Measurements from ENCODE around the gene UBR4. TPM values are rescaled to one million over a fixed set of nuclear protein-coding genes. Genes with fewer than 3 reads are reported as not detected.

Gene UBR4
- total RNA-seq, 1 experiment from 2014 or later = 107 TPM

- Histone ChIP-seq H3K9me2 (ENCODE audit: insufficient read depth) (no peaks in the 10 kb centered on the region), H3K36me3 (ENCODE audit: control insufficient read depth in 1 of 2, insufficient read depth in 2 of 2, low read length in 2 of 2) (no peaks in the 10 kb centered on the region), H3K4me3 (replicated peaks in 1 of 2; ENCODE audit: low read depth in 1 of 2, low read length in 2 of 2) (no peak overlapping the region), H3K79me2 (ENCODE audit: insufficient read depth, low read length) (no peaks in the 10 kb centered on the region), H3K4me1 (ENCODE audit: control insufficient read depth in 1 of 2, insufficient read depth in 2 of 2, low read length in 2 of 2) (peaks cover 19 to 22% of the 10 kb centered on the region in 2 experiments), H3K9me3 (ENCODE audit: control insufficient read depth in 1 of 2, insufficient read depth in 1 of 2, low read depth in 1 of 2, low read length in 2 of 2) (no peaks in the 10 kb centered on the region), H3K27me3 (ENCODE audit: insufficient read depth, low read length) (no peaks in the 10 kb centered on the region), H3K27ac (ENCODE audit: low read depth, low read length) (no peak overlapping the region; the same call in 1 of the 2 replicates), H3K9ac (ENCODE audit: low read length) (no peak overlapping the region), H3K4me2 (ENCODE audit: low read length) (peak overlapping the region; percentile 8), H4K20me1 (ENCODE audit: insufficient read depth) (no peaks in the 10 kb centered on the region), H2AFZ (ENCODE audit: low read depth, low read length, poor library complexity, severe bottlenecking) (no peak overlapping the region)
- TF ChIP-seq CBX3 (IDR thresholded peaks at IDR 0.05; ENCODE audit: low read depth) = no peak
- TF ChIP-seq CTCF (IDR thresholded peaks at IDR 0.05 in 2 of 3, conservative IDR thresholded peaks at IDR 0.05 in 1 of 3; ENCODE audit: borderline replicate concordance in 1 of 3, insufficient read depth in 1 of 3, low read depth in 2 of 3, low read length in 2 of 3) = peak in 1 of 3 experiments; percentile 22; a peak in 1 of 6 replicates
- ATAC-seq (peak; percentile 60), DNase-seq (ENCODE audit: low read depth, low spot score) (no peak)
- CTCF ChIA-PET = interaction anchor here (1.3 kb wide), 1 partner anchor 160 kb away, joined by 3 read pairs; no protein-coding TSS in a partner anchor
- POLR2A ChIA-PET = no interaction called here
- BruUV-seq (replicated peaks) = no TSS peak
- intact Hi-C loops (cut with micrococcal nuclease) = no loop called here
- RAD21 ChIA-PET (ENCODE audit: low non-redundant PET in 1 of 2, low total read pairs in 2 of 2, uncharacterized antibody in 2 of 2, unreplicated experiment in 2 of 2) = no interaction called here
Measured at GRCh38 chr1:19067182-19067911, 142.7 kb downstream of the UBR4 start.

GRCh38 chr1:19066874-19067181 is 143.2 kb downstream of the UBR4 start:
- Histone ChIP-seq H3K9ac (ENCODE audit: low read length) (no peak overlapping the region), H4K20me1 (ENCODE audit: insufficient read depth) (no peaks in the 10 kb centered on the region), H3K36me3 (ENCODE audit: control insufficient read depth in 1 of 2, insufficient read depth in 2 of 2, low read length in 2 of 2) (no peaks in the 10 kb centered on the region), H3K79me2 (ENCODE audit: insufficient read depth, low read length) (no peaks in the 10 kb centered on the region), H3K4me3 (replicated peaks in 1 of 2; ENCODE audit: low read depth in 1 of 2, low read length in 2 of 2) (no peak overlapping the region), H3K9me2 (ENCODE audit: insufficient read depth) (no peaks in the 10 kb centered on the region), H3K4me2 (ENCODE audit: low read length) (peak overlapping the region; percentile 8; the same call in 1 of the 2 replicates), H3K27me3 (ENCODE audit: insufficient read depth, low read length) (no peaks in the 10 kb centered on the region), H2AFZ (ENCODE audit: low read depth, low read length, poor library complexity, severe bottlenecking) (no peak overlapping the region), H3K9me3 (ENCODE audit: control insufficient read depth in 1 of 2, insufficient read depth in 1 of 2, low read depth in 1 of 2, low read length in 2 of 2) (no peaks in the 10 kb centered on the region), H3K27ac (ENCODE audit: low read depth, low read length) (no peak overlapping the region; the same call in 1 of the 2 replicates), H3K4me1 (ENCODE audit: control insufficient read depth in 1 of 2, insufficient read depth in 2 of 2, low read length in 2 of 2) (peaks cover 19 to 22% of the 10 kb centered on the region in 2 experiments)
- ChIA-PET POLR2A (no interaction called here), CTCF (interaction anchor here (1.3 kb wide), 1 partner anchor 160 kb away, joined by 3 read pairs; no protein-coding TSS in a partner anchor), RAD21 (ENCODE audit: low non-redundant PET in 1 of 2, low total read pairs in 2 of 2, uncharacterized antibody in 2 of 2, unreplicated experiment in 2 of 2) (no interaction called here)
- BruUV-seq (replicated peaks) = no TSS peak
- DNase-seq (ENCODE audit: low read depth, low spot score) (no peak), ATAC-seq (0 out of 2 replicates have a peak, but pooled peaks have one; percentile 1)
- intact Hi-C loops (cut with micrococcal nuclease) = no loop called here
- TF ChIP-seq MAX (IDR thresholded peaks at IDR 0.05) = no peak
- no peak for TF ChIP-seq SP1 (IDR thresholded peaks at IDR 0.05; ENCODE audit: low read depth)
- no peak for TF ChIP-seq POLR2A (IDR thresholded peaks at IDR 0.05; ENCODE audit: borderline replicate concordance, extremely low read depth, insufficient read depth, insufficient read length)

Data from HCT116 (cell line).